Hematopoietic multipotent progenitor cell treated with erythropoietin and hydrocortisone succinate and interleukin-3 and kit ligand, for 8 days (in vitro differentiated cells): ENCODE data around the gene EXOSC5.
"Not testable (repeated sequence)": the region's sequence is repeated elsewhere in the genome, so short reads cannot be mapped to it uniquely, and the experiment has no call there.

Experiments used
- DNase-seq: peaks from one replicate; pipeline ENCODE4 v3.0.0-alpha.2; 2015

EXOSC5 gene

GRCh38 chr19:41364524-41365391 lies 32.4 kb downstream of the EXOSC5 start:
- no peak for DNase-seq

- peak; percentile 98 for DNase-seq
Measured at GRCh38 chr19:41363753-41364523, 33.2 kb downstream of the EXOSC5 start, which contains the start of gene B9D2. Gene B9D2 (minus strand): TSS chr19:41364149. CDS start chr19:41363519, 630 bp downstream.

GRCh38 chr19:41363371-41363752 lies 33.8 kb downstream of the EXOSC5 start:
- no peak for DNase-seq

- DNase-seq, result no peak
Measured at GRCh38 chr19:41362143-41362847, 34.9 kb downstream of the EXOSC5 start.

GRCh38 chr19:41359741-41360140 lies 37.4 kb downstream of the EXOSC5 start:
- no peak for DNase-seq

- no peak for DNase-seq
Measured at GRCh38 chr19:41357746-41358145, 39.4 kb downstream of the EXOSC5 start.

- no peak for DNase-seq
Measured at GRCh38 chr19:41356984-41357739, 40.0 kb downstream of the EXOSC5 start.

- DNase-seq, result no peak
Measured at GRCh38 chr19:41355802-41356201, 41.4 kb downstream of the EXOSC5 start.

GRCh38 chr19:41355035-41355434 lies 42.1 kb downstream of the EXOSC5 start:
- DNase-seq, result no peak

GRCh38 chr19:41354343-41354953 lies 42.7 kb downstream of the EXOSC5 start:
- DNase-seq, result no peak

- DNase-seq, result peak; percentile 87
Measured at GRCh38 chr19:41353466-41354342, 43.5 kb downstream of the EXOSC5 start, which contains the start of gene TGFB1. Gene TGFB1 (minus strand): TSS chr19:41353922. CDS start chr19:41353044, 878 bp downstream.

GRCh38 chr19:41352609-41353465 lies 44.3 kb downstream of the EXOSC5 start:
- peak; percentile 75 for DNase-seq

- no peak for DNase-seq
Measured at GRCh38 chr19:41352279-41352608, 44.9 kb downstream of the EXOSC5 start.

- peak; percentile 73 for DNase-seq
Measured at GRCh38 chr19:41351339-41352245, 45.6 kb downstream of the EXOSC5 start.

- DNase-seq, result peak; percentile 86
Measured at GRCh38 chr19:41350735-41351338, 46.3 kb downstream of the EXOSC5 start.

GRCh38 chr19:41346916-41347315 lies 50.2 kb downstream of the EXOSC5 start:
- not testable (repeated sequence) for DNase-seq

GRCh38 chr19:41344162-41344561 lies 53.0 kb downstream of the EXOSC5 start:
- DNase-seq, result no peak
